Tibial nerve (tissue), 4 donors: ENCODE data around the gene KMT2B.

Experiments
- EP300 ChIP-seq, 2 donors: sonication (generic); formaldehyde crosslinking; IDR thresholded peaks; one replicate each; pipeline ENCODE4 v1.6.1; 2017; ENCODE audit warnings: antibody characterized with exemption in 2 of 2, mild to moderate bottlenecking in 1 of 2
- POLR2A ChIP-seq, 2 donors: fragments of 450-650 bp; IDR thresholded peaks; one replicate each; pipeline ENCODE4 v1.6.1; 2017; ENCODE audit warnings: antibody characterized with exemption in 2 of 2, mild to moderate bottlenecking in 2 of 2, moderate library complexity in 2 of 2
- TF ChIP-seq, protein P1 (sequence below), 5 experiments: fragments of 200-600 bp in 3 of 5; fragments of 450-650 bp in 2 of 5; sonication (generic) in 3 of 5; IDR thresholded peaks; one replicate each; pipeline ENCODE4 v1.5.1; 2016 to 2019; ENCODE audit warnings: antibody characterized with exemption in 5 of 5, mild to moderate bottlenecking in 3 of 5, moderate library complexity in 2 of 5

DNA sequence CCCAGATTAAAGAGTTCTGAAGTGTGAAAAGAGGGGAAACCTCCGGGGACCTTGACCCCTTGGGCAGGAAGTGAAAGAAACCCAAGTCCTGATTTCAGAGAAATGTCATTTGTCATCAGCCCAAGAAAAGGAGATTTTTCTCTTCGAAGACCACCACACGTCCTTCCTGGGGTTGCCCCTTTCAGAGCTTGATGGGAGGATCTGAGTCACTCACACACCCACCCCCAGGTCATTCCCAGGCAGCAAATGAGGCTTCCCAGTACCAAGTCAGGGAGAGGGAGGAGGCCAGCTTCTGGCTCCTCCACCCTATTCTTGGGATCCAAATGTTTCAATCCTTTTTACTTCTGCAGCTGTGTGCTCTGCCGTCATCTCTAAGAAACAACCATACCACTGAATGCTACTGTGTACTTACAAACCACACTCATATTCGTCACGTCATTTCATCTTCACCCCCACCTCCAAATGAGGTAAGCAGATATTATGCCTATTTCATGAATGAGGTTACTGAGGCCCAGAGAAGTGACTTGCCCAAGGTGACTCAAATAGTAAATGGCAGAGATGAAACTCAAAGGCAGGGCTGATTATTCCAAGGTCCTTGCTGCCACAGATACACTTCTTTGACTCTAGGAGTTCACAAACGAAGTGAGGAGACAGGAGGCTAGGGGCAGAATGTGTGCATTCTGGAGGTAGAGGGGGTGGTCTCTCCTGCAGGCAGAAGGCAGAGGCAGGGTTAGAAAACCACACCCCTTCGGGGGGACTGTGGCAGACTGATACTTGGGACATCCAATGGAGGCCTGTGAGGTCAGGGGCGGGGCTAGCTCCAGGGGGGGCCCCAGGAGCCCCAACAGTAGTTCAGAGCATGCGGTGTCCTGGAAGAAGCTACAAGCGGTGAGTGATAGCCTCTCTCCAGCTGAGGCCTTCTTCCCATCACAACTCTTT is 5.0 kb upstream of the KMT2B start:
- TF ChIP-seq, protein P1, sequence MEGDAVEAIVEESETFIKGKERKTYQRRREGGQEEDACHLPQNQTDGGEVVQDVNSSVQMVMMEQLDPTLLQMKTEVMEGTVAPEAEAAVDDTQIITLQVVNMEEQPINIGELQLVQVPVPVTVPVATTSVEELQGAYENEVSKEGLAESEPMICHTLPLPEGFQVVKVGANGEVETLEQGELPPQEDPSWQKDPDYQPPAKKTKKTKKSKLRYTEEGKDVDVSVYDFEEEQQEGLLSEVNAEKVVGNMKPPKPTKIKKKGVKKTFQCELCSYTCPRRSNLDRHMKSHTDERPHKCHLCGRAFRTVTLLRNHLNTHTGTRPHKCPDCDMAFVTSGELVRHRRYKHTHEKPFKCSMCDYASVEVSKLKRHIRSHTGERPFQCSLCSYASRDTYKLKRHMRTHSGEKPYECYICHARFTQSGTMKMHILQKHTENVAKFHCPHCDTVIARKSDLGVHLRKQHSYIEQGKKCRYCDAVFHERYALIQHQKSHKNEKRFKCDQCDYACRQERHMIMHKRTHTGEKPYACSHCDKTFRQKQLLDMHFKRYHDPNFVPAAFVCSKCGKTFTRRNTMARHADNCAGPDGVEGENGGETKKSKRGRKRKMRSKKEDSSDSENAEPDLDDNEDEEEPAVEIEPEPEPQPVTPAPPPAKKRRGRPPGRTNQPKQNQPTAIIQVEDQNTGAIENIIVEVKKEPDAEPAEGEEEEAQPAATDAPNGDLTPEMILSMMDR (IDR thresholded peaks at IDR 0.05), result no peak
- no peak for TF ChIP-seq POLR2A (IDR thresholded peaks at IDR 0.05)
- no peak for TF ChIP-seq EP300 (IDR thresholded peaks at IDR 0.05)
